ENCODE data around the gene CCDC57. TPM values are rescaled to one million over a fixed set of nuclear protein-coding genes. Genes with fewer than 3 reads are reported as not detected.

CCDC57 gene
- total RNA-seq, 4 donors from 2014 or later: 23.5 to 87.5 (median 48.3) TPM

- Histone ChIP-seq H3K36me3 (peaks cover 0 to 9% (median 3%) of the 10 kb centered on the region in 4 donors), H3K4me3 (no peak overlapping the region), H3K27me3 (no peaks in the 10 kb centered on the region), H3K9me3 (no peaks in the 10 kb centered on the region), H3K27ac (no peak overlapping the region), H3K4me1 (peaks cover 0 to 5% (median 2%) of the 10 kb centered on the region in 4 donors)
- in situ Hi-C loops (cut with MboI; ENCODE audit: low pct_ligation_motif_present in 1 of 4, low pct_unique_long_range_greater_than_20kb in 1 of 4, low sequenced_read_pairs in 3 of 4) (no loop called here), intact Hi-C loops (cut with DNase I; ENCODE audit: low total_unique reads) (no loop called here)
- TF ChIP-seq CTCF (IDR thresholded peaks at IDR 0.05): no peak
- no peak for DNase-seq
- WGBS, 2 donors (ENCODE audit: low coverage in 1 of 2): 91% methylated on average over 10 of the region's 10 CpGs; no CpG with 5 or more reads in 1 of the 2 donors
Observed at GRCh38 chr17:82058855-82059249, 153.8 kb downstream of the CCDC57 start.

GRCh38 chr17:82058230-82058854 is 154.3 kb downstream of the CCDC57 start:
- Histone ChIP-seq H3K4me3 (no peak overlapping the region), H3K9me3 (no peaks in the 10 kb centered on the region), H3K27ac (no peak overlapping the region), H3K36me3 (peaks cover 0 to 9% (median 3%) of the 10 kb centered on the region in 4 donors), H3K4me1 (peaks cover 0 to 4% (median 2%) of the 10 kb centered on the region in 4 donors), H3K27me3 (no peaks in the 10 kb centered on the region)
- no peak for DNase-seq
- WGBS, 2 donors (ENCODE audit: low coverage in 1 of 2): 77% methylated on average over 17 of the region's 17 CpGs; no CpG with 5 or more reads in 1 of the 2 donors
- intact Hi-C loops (cut with DNase I; ENCODE audit: low total_unique reads): no loop called here
- in situ Hi-C loops (cut with MboI; ENCODE audit: low pct_ligation_motif_present in 1 of 4, low pct_unique_long_range_greater_than_20kb in 1 of 4, low sequenced_read_pairs in 3 of 4): no loop called here
- TF ChIP-seq POLR2AphosphoS5 (IDR thresholded peaks at IDR 0.05): no peak
- no peak for TF ChIP-seq CTCF (IDR thresholded peaks at IDR 0.05)
- no peak for TF ChIP-seq POLR2A (IDR thresholded peaks at IDR 0.05)
- TF ChIP-seq EP300 (IDR thresholded peaks at IDR 0.05; ENCODE audit: low read depth): no peak

- Histone ChIP-seq H3K9me3 (no peaks in the 10 kb centered on the region), H3K36me3 (peaks cover 0 to 9% (median 3%) of the 10 kb centered on the region in 4 donors), H3K27ac (no peak overlapping the region), H3K27me3 (no peaks in the 10 kb centered on the region), H3K4me1 (peaks cover 7 to 14% (median 13%) of the 10 kb centered on the region in 4 donors), H3K4me3 (no peak overlapping the region)
- TF ChIP-seq POLR2AphosphoS5 (IDR thresholded peaks at IDR 0.05) (no peak), POLR2A (IDR thresholded peaks at IDR 0.05) (no peak), CTCF (IDR thresholded peaks at IDR 0.05) (no peak), EP300 (IDR thresholded peaks at IDR 0.05; ENCODE audit: low read depth) (no peak)
- in situ Hi-C loops (cut with MboI; ENCODE audit: low pct_ligation_motif_present in 1 of 4, low pct_unique_long_range_greater_than_20kb in 1 of 4, low sequenced_read_pairs in 3 of 4): no loop called here
- intact Hi-C loops (cut with DNase I; ENCODE audit: low total_unique reads): no loop called here
- no peak for DNase-seq
- 47 to 85% methylated on average over 3 to 26 of the region's 29 CpGs for WGBS, 2 donors (ENCODE audit: low coverage in 1 of 2)
Observed at GRCh38 chr17:82056729-82057621, 155.7 kb downstream of the CCDC57 start.

- TF ChIP-seq POLR2A (IDR thresholded peaks at IDR 0.05) (no peak), EP300 (IDR thresholded peaks at IDR 0.05; ENCODE audit: low read depth) (no peak), POLR2AphosphoS5 (IDR thresholded peaks at IDR 0.05) (no peak), CTCF (IDR thresholded peaks at IDR 0.05) (no peak)
- in situ Hi-C loops (cut with MboI; ENCODE audit: low pct_ligation_motif_present in 1 of 4, low pct_unique_long_range_greater_than_20kb in 1 of 4, low sequenced_read_pairs in 3 of 4) (no loop called here), intact Hi-C loops (cut with DNase I; ENCODE audit: low total_unique reads) (no loop called here)
- DNase-seq: no peak
- Histone ChIP-seq H3K9me3 (no peaks in the 10 kb centered on the region), H3K27me3 (no peaks in the 10 kb centered on the region), H3K4me3 (no peak overlapping the region), H3K36me3 (peaks cover 0 to 9% (median 3%) of the 10 kb centered on the region in 4 donors), H3K4me1 (peaks cover 7 to 14% (median 14%) of the 10 kb centered on the region in 4 donors), H3K27ac (no peak overlapping the region)
- WGBS, 2 donors (ENCODE audit: low coverage in 1 of 2): 90% methylated on average over 28 of the region's 28 CpGs; no CpG with 5 or more reads in 1 of the 2 donors
Observed at GRCh38 chr17:82055965-82056728, 156.5 kb downstream of the CCDC57 start.

Measured in transverse colon (tissue), 4 donors.